Pulmonary artery endothelial cell (primary cell): ENCODE results near the gene UNC80. TPM values are rescaled to one million over a fixed set of nuclear protein-coding genes. Genes with fewer than 3 reads are reported as not detected.

Experiments
- DNase-seq: peaks from one replicate; pipeline ENCODE4 v3.0.0-alpha.2; 2011; ENCODE audit warnings: low read depth, low spot score
- total RNA-seq: library from RNA; depleted of rRNA; stranded (reverse); fragments of >200 nt; gene quantifications from 2 replicates; pipeline ENCODE4 v1.2.3, GENCODE V29; 2014

UNC80 gene
- total RNA-seq, 1 donor from 2014 or later = not detected

DNA sequence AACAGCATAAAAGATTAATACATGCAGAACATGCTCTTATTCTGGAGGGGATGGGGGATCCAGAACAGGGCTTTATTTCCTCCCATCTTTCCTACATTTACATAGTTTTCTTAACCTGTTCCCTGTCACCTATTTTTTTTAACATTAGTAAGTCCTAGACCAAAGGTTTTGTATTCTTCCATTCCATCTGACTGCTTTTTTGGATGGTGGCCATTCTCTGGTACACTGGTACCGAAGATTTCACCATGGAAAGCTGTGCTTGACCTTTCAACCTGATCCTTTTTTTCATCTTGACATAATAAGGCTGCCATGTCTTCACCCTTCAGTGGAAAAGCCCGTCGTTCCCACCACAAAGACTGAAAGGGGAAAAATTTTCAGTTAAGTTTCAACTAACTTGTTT, 251.2 kb downstream of the UNC80 start:
- no peak for DNase-seq

GRCh38 chr2:210027608-210028007, 256.0 kb downstream of the UNC80 start:
- no peak for DNase-seq

GRCh38 chr2:210028178-210028577, 256.5 kb downstream of the UNC80 start:
- DNase-seq = no peak

- DNase-seq = no peak
Observed at GRCh38 chr2:210034087-210034683, 262.6 kb downstream of the UNC80 start.

GRCh38 chr2:210035679-210036078, 264.0 kb downstream of the UNC80 start:
- no peak for DNase-seq

GRCh38 chr2:210038078-210038477, 266.4 kb downstream of the UNC80 start:
- DNase-seq = no peak

GRCh38 chr2:210046851-210047500, 275.3 kb downstream of the UNC80 start:
- no peak for DNase-seq

Other genes with a start within 250 kb of the UNC80 start
- gene RPE, start 230.8 kb downstream of the UNC80 start, total RNA-seq = 89.9 and 123 TPM in 2 replicates